Muscle layer of colon (tissue), 2 donors: Measurements from ENCODE around the gene GET4.
"Not testable (repeated sequence)": the region's sequence is repeated elsewhere in the genome, so short reads cannot be mapped to it uniquely, and the experiment has no call there.

Experiments
- H3K27ac ChIP-seq: one replicate; pipeline ENCODE4 v1.7.0; 2013; ENCODE audit warnings: low read depth, mild to moderate bottlenecking, low read length, moderate library complexity
- H3K27me3 ChIP-seq, 2 donors: one replicate each; pipeline ENCODE4 v1.7.0; 2013; ENCODE audit warnings: low read length in 2 of 2, mild to moderate bottlenecking in 2 of 2; ENCODE audit not compliant: insufficient read depth in 2 of 2, control insufficient read depth in 1 of 2
- H3K36me3 ChIP-seq: one replicate; pipeline ENCODE4 v1.7.0; 2013; ENCODE audit warnings: mild to moderate bottlenecking, low read length; ENCODE audit not compliant: insufficient read depth
- H3K4me1 ChIP-seq: one replicate; pipeline ENCODE4 v1.7.0; 2013; ENCODE audit warnings: mild to moderate bottlenecking, low read length; ENCODE audit not compliant: insufficient read depth
- H3K4me3 ChIP-seq, 2 donors: one replicate each; pipeline ENCODE4 v1.7.0; 2013; ENCODE audit warnings: low read length in 2 of 2, low read depth in 1 of 2, mild to moderate bottlenecking in 1 of 2, moderate library complexity in 1 of 2
- H3K9ac ChIP-seq: one replicate; pipeline ENCODE4 v1.7.0; 2013; ENCODE audit warnings: low read length
- H3K9me3 ChIP-seq: one replicate; pipeline ENCODE4 v1.7.0; 2013; ENCODE audit warnings: mild to moderate bottlenecking, low read length
- donor health status: abdominal sarcoma.
- donor health status: Adenocarcinoma of cecum.

GET4 gene

DNA sequence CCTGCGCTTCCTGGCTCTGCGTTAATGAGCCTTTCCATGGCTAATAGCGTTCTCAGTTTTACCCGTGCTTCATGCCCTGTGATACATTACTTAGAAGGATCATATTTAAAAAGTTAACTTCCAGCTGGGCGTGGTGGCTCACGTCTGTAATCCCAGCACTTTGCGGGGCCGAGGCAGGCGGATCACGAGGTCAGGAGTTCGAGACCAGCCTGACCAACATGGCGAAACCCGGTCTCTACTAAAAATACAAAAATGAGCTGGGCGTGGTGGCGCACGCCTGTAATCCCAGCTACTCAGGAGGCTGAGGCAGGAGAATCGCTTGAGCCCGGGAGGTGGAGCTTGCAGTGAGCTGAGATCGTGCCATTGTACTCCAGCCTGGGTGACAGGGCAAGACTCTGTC is 3.7 kb upstream of the GET4 start:
- not testable (repeated sequence) for H3K27me3 ChIP-seq, H3K9ac ChIP-seq, H3K4me3 ChIP-seq, H3K9me3 ChIP-seq, H3K27ac ChIP-seq
- peaks cover 46% of the 10 kb centered on the region for H3K36me3 ChIP-seq
- H3K4me1 ChIP-seq, result peaks cover 45% of the 10 kb centered on the region

DNA sequence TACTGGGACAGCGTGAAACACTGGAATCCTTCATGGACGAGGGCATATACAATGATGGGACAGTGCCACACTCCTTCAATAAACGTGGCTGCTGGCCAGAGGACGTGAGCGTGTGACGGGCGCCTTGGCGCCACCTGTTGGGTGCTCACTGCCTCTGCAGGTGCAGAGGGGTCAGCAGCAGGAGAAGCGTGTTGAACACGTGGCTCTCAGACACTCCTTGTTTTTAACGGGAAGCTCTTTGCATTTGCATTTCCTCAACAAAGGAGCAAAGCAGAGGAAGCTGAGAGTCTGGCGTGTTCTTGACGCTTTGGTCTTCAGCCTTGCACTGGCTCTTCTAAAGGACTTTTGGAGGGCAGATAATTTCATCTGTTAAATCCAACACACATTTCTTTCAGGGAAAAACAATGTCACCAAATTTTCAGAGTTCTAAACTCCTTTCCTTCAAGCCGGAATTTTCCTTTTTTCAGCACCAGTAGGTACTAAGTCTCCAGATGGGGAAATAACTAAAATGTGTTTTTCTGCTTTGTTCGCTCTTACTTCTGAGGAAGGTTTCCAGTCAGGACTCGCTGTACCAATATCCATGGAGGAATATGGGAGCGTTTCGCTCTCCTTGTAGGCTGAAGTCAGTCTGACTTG is 2.9 kb upstream of the GET4 start:
- Histone ChIP-seq H3K36me3 (peaks cover 46% of the 10 kb centered on the region), H3K4me3 (no peak overlapping the region), H3K27me3 (no peaks in the 10 kb centered on the region), H3K4me1 (peaks cover 44% of the 10 kb centered on the region), H3K9me3 (no peaks in the 10 kb centered on the region), H3K27ac (peak overlapping the region; percentile 75), H3K9ac (no peak overlapping the region)

DNA sequence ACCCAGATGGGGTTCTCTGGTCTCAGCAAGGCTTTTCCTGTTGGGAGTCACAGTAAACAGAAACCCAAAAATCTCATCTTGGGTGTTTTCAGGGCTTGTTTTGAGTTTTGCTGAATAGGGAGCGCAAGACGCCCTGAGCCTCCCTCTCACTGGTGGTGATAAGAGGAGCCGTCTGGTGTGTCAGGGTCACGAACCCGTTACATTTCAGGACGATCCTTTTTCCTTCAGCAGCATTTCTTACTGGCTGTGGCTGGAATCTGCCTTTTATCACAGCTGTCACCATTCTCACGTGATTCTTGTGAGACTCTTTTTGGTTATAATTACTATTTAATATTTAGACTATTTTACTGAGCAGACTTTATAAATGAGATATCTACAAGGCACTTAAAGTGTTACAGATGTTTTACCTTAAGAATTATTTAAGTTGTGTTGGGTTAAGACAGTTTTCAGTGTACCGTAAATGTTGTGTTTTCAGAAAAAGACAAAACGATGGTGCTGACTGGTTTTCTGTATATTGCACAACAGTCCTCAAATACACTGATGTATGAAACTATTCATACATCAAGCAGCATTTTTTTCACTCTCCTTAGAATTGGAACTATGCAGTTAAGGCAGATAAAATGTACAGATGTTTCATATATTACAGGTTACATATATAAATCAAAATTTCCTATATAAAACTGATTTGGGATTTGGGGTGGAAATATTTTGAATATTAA is 2.2 kb upstream of the GET4 start:
- Histone ChIP-seq H3K36me3 (peaks cover 48% of the 10 kb centered on the region), H3K4me1 (peaks cover 47% of the 10 kb centered on the region), H3K9me3 (no peaks in the 10 kb centered on the region), H3K9ac (no peak overlapping the region), H3K27me3 (no peaks in the 10 kb centered on the region), H3K4me3 (no peak overlapping the region), H3K27ac (peak overlapping the region; percentile 75)

DNA sequence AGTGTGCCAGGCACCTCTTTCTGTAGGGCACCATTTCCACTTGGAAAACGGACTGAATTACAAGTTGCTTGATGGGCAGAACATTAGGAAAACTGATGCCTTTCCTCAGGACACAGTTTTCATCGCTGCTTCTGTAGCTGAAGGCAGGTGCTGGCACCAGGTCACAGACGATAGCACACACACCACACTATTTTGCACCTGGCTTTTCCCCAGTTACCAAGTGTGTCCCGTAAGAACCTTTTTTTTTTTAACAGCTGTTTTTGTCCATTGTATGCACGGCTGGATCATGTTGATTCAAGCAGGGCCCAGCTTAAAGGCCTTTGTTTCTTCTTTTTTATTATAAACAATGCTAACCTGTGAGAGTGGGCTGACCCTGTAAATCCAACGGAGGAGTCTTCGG is 1.3 kb upstream of the GET4 start:
- peaks cover 49% of the 10 kb centered on the region for H3K4me1 ChIP-seq
- peak overlapping the region; percentile 72 for H3K27ac ChIP-seq
- no peak overlapping the region for H3K9ac ChIP-seq
- H3K36me3 ChIP-seq, result peaks cover 41% of the 10 kb centered on the region
- H3K4me3 ChIP-seq, result peak overlapping the region in 1 of 2 donors; percentile 32
- no peaks in the 10 kb centered on the region for H3K27me3 ChIP-seq
- no peaks in the 10 kb centered on the region for H3K9me3 ChIP-seq

DNA sequence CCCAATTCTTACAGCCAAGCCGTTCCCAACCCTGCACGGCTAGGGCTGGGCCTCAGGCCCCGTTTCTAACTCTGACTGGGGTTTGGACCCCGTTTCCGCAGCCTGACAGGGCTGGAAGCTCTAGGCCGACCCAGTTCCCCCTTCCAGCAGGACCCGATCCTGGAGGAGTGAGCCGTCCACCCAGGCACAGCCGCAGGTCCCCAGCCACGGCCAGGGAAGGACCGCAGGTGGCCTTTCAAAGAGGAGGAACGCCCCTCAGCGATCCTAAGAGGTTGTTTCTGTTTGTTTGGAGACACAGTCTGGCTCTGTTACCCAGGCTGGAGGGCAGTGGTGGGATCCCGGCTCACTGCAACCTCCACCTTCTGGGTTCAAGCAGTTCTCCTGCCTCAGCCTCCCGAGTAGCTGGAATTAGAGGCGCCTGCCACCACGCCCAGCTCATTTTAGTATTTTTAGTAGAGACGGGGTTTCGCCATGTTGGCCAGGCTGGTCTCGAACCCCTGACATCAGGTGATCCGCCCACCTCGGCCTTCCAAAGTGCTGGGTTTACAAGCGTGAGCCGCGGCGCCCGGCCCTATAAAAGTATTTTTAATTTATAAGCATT is 778 bp upstream of the GET4 start:
- no peak overlapping the region for H3K9ac ChIP-seq

DNA sequence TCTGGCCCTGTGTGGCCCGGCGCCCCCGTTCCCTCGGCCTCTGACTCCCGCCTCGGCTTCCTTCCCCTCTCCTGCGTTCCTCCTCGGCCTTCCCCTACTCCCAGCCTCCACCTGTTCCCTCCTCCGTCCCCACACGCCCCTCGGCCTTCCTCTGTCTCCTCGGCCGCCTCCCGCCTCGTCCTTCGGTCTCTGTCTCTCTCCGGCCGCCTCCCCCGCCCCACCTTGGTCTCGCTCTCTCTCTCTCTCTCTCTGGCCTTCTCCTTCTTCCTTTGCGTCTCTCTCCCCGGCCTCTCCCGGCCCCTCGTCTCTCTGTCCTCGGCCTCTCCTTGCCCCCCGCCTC is 588 bp downstream of the GET4 start:
- Histone ChIP-seq H3K36me3 (peaks cover 23% of the 10 kb centered on the region), H3K4me3 (peak overlapping the region; percentile 61 to 86), H3K27me3 (no peaks in the 10 kb centered on the region), H3K9ac (peak overlapping the region; percentile 78), H3K9me3 (no peaks in the 10 kb centered on the region), H3K27ac (peak overlapping the region; percentile 71), H3K4me1 (peaks cover 49% of the 10 kb centered on the region)

More for the DNA sequence above, 778 bp upstream of the GET4 start:
- Histone ChIP-seq H3K9me3 (no peaks in the 10 kb centered on the region), H3K4me1 (peaks cover 49% of the 10 kb centered on the region), H3K36me3 (peaks cover 36% of the 10 kb centered on the region), H3K4me3 (peak overlapping the region; percentile 32 to 45), H3K27ac (peak overlapping the region; percentile 72), H3K27me3 (no peaks in the 10 kb centered on the region)

DNA sequence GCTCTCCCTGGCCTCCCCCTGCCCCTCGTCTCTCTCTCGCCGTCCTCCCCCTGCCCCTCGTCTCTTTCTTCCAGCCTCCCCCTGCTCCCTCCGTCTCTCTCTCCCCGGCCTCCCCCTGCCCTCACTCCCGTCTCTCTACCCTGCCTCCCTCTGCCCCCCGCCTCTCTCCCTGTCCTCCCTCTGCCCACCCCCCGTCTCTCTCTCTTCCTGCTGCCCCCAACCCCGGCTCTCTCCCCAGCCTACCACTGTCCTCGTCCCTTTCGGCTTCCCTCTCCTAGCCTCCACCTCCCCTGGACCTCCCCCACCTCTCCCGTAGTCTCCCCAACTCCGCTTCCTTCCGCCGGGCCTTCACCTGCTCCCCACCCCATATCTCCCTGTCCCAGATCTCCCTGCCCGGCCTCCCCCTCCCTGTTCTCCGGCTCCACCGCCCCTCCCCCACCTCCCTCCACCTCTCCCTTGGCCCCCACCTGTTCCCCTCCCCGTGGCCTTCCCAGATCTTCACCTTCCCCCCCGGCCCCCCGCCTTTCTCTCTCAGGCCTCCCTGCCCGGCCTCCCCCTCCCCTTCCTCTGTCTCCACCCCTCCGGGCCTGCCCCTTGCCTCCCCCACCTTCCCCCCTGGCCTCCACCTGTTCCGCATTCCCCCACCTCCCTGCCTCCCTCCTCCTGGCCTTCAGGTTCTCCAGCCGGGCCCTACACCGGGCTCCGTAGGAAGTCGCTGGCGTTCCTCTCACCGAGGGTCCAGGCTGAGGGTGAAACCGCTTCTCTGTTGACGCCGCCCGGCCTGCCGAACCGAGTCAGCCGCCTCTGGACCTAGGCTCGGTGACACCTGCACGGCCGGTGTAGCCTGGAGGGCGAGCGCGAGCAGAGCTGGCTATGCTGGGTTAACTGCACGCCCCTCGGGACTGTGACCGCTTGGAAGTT is 1.2 kb downstream of the GET4 start:
- Histone ChIP-seq H3K27me3 (no peaks in the 10 kb centered on the region), H3K4me3 (peak overlapping the region; percentile 61 to 86), H3K27ac (peak overlapping the region; percentile 71), H3K9me3 (no peaks in the 10 kb centered on the region), H3K4me1 (peaks cover 50% of the 10 kb centered on the region), H3K36me3 (peaks cover 16% of the 10 kb centered on the region), H3K9ac (peak overlapping the region; percentile 78)

DNA sequence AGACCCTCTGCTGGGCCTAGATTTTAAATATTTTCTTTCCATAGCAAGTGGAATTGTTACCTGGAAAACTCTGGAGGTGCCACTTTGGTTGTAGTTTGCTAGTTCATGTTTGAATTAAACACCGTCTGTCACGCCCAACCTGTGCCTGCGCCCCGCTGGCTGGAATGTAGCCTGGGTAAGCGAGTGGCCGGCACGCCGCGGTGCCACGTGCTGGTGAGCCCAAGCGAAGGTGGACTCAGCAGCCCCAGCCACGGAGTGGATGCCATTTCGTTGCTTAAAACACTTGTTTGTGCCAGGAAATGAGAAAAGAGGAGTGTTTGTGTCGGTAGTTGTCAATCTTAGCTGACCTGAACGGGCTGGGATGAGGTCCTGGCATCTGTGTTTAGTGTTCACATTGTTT is 2.7 kb downstream of the GET4 start:
- H3K27me3 ChIP-seq, result no peaks in the 10 kb centered on the region
- no peak overlapping the region for H3K9ac ChIP-seq

DNA sequence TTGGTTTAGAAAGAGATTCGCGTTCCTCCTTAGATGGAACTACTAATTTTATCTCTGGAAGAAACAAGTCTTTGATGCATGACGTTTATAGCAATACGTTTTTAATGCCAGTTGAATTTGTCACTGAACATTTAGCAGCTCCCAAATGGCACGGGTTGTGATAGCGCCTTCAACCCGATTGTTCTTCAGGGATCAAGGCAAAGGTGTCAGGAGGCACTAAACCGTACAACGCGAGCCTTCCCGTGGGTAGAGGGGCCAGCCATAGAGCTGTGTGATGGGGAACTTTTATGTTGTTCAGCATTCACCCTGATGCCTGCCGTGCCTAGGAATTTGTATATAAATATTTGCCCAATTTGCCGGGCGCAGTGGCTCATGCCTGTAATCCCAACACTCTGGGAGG is 3.4 kb downstream of the GET4 start:
- peaks cover 36% of the 10 kb centered on the region for H3K4me1 ChIP-seq
- H3K4me3 ChIP-seq, result no peak overlapping the region
- no peak overlapping the region for H3K27ac ChIP-seq
- H3K9me3 ChIP-seq, result no peaks in the 10 kb centered on the region
- no peaks in the 10 kb centered on the region for H3K27me3 ChIP-seq
- no peak overlapping the region for H3K9ac ChIP-seq
- peaks cover 6% of the 10 kb centered on the region for H3K36me3 ChIP-seq

More for the DNA sequence above, 2.7 kb downstream of the GET4 start:
- Histone ChIP-seq H3K9me3 (no peaks in the 10 kb centered on the region), H3K4me3 (no peak overlapping the region), H3K27ac (no peak overlapping the region), H3K36me3 (peaks cover 6% of the 10 kb centered on the region), H3K4me1 (peaks cover 40% of the 10 kb centered on the region)

DNA sequence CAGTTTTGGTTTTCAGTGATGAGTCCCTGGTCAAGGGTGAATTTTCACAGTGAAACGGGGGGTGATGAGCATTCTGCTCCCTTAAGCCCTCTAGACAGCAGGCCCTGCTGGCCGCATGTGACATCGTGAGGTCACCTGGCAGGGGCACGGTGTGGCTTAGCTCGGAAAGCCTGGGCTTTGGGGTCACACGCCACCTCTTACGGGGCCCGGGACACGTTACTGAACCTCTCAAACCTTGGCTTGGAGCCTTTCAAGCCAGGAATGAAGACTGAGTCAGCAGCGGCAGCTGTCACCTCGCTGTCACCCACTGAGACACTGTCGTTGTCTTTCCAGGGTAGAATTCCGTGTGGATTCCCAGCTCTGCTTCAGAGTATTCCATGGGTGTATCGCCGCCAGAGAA is 4.1 kb downstream of the GET4 start:
- Histone ChIP-seq H3K36me3 (peaks cover 6% of the 10 kb centered on the region), H3K27me3 (no peaks in the 10 kb centered on the region), H3K27ac (no peak overlapping the region), H3K9me3 (no peaks in the 10 kb centered on the region), H3K4me3 (no peak overlapping the region), H3K9ac (no peak overlapping the region), H3K4me1 (peaks cover 29% of the 10 kb centered on the region)
